Lung (tissue), 12 donors: ENCODE data around the gene RPS6KA2. TPM values are rescaled to one million over a fixed set of nuclear protein-coding genes. Genes with fewer than 3 reads are reported as not detected.

Experiments
- ATAC-seq: fragments of 200-7000 bp; cut with Tn5 transposase; one replicate; pipeline ENCODE4 v1.9.1; 2020; ENCODE audit warnings: moderate number of reproducible peaks; ENCODE audit not compliant: insufficient read depth, low FRiP score
- DNase-seq, 3 donors: peaks; one replicate each; pipeline ENCODE4 v3.0.0-alpha.2; 2013 to 2017
- H3K27ac ChIP-seq, 2 donors: one replicate each; pipeline ENCODE4 v1.5.1; 2013; ENCODE audit warnings: mild to moderate bottlenecking in 2 of 2, moderate library complexity in 2 of 2, control low read depth in 1 of 2, inconsistent platforms in 1 of 2, low read depth in 1 of 2, low read length in 1 of 2
- H3K27me3 ChIP-seq, 3 donors: one replicate each; pipeline ENCODE4 v1.5.1; 2013; ENCODE audit warnings: low read length in 2 of 3; ENCODE audit not compliant: control insufficient read depth in 3 of 3, insufficient read depth in 3 of 3
- H3K36me3 ChIP-seq, 4 donors: one replicate each; pipeline ENCODE4 v1.5.1; 2013; ENCODE audit warnings: low read length in 4 of 4, mild to moderate bottlenecking in 1 of 4, moderate library complexity in 1 of 4; ENCODE audit not compliant: control insufficient read depth in 4 of 4, insufficient read depth in 4 of 4
- H3K4me1 ChIP-seq, 5 donors: one replicate each; pipeline ENCODE4 v1.5.1; 2013; ENCODE audit warnings: low read length in 5 of 5, mild to moderate bottlenecking in 2 of 5, moderate library complexity in 1 of 5; ENCODE audit not compliant: control insufficient read depth in 5 of 5, insufficient read depth in 5 of 5
- H3K4me3 ChIP-seq: one replicate; pipeline ENCODE4 v1.5.1; 2013; ENCODE audit warnings: mild to moderate bottlenecking, control low read depth, moderate library complexity
- H3K9ac ChIP-seq, 2 donors: one replicate each; pipeline ENCODE4 v1.5.1; 2013; ENCODE audit warnings: low read length in 2 of 2, control low read depth in 1 of 2; ENCODE audit not compliant: insufficient read depth in 1 of 2
- H3K9me3 ChIP-seq, 4 donors: one replicate each; pipeline ENCODE4 v1.5.1; 2013; ENCODE audit warnings: low read length in 3 of 4, mild to moderate bottlenecking in 1 of 4, moderate library complexity in 1 of 4; ENCODE audit not compliant: control insufficient read depth in 4 of 4, insufficient read depth in 3 of 4
- WGBS, 2 donors: extraction: QIAGEN DNeasy Blood & Tissue Kit; methylation state at CpG; one replicate each; pipeline ENCODE4 v1.1.7; 2013; 5-methylcytosine and 5-hydroxymethylcytosine counted together
- polyA plus RNA-seq, 2 donors: library from polyadenylated mRNA; stranded (reverse); fragments of 200-250 nt; gene quantifications; one replicate each; pipeline ENCODE4 v1.2.1, GENCODE V29; 2013
- total RNA-seq, 2 donors: library from RNA; depleted of rRNA in 1 of 2; stranded (reverse); fragments of >200 nt in 1 of 2; gene quantifications; one replicate each; pipeline ENCODE4 v1.2.1, GENCODE V29; 2014 to 2021
- TF ChIP-seq, protein P1 (sequence below): IDR thresholded peaks from 2 replicates; pipeline ENCODE4 v1.5.1; 2012; ENCODE audit warnings: mild to moderate bottlenecking; ENCODE audit errors: control extremely low read depth, extremely low read depth
- donor health status: control.
- donor health status: control.
- donor health status: Bipolar disorder and iron deficiency.
- donor health status: healthy.
- donor health status: DM: yes; HTN: yes; CAD: no.

RPS6KA2 gene
- total and polyA plus RNA-seq, 4 donors: 61.9 to 185 (median 105) TPM

DNA sequence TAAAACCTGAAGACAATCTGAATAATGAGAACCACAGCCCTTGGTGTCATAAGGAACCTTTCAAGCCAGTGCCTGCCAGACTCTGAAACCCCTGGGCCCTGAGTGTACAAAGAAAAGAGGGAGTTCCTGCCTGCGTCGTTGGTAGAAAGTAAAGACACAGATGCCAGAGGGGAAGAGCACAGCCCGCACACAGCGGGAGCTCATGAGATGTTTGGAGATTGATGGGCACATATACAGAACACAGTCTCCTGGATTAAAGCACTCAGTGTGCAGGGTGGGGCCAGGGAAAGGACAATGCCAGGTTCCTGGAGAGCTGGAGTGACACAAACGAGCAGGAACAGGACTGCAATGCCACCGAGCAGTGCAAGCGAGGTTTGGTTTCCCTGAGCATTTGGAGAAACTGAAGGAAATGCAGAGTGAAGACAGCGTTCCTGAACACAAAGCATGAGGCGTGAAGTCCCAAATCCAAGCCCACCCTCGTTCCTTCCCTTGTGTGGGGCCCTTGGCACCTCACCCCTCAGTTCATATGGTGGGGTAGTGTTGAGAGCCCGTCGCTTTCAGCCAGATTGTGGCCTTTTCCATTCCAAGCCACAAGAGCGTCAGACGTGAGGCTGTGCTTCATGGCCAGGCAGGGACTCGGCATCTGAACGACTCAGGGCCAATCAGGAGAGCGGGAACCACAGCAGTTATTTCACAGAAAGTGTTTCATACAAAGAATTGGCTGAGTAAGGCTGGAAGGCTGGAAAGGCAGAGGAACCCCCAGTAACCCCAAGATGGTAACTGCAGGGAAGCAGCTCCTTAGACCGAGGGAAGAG lies 41.0 kb upstream of the RPS6KA2 start:
- Histone ChIP-seq H3K27ac (no peak overlapping the region), H3K9me3 (no peaks in the 10 kb centered on the region), H3K4me1 (peaks cover 0 to 17% (median 3%) of the 10 kb centered on the region in 5 donors), H3K9ac (no peak overlapping the region), H3K27me3 (no peaks in the 10 kb centered on the region), H3K36me3 (no peaks in the 10 kb centered on the region), H3K4me3 (no peak overlapping the region)
- WGBS, 2 donors: 87 to 88% methylated on average over 18 of the region's 18 CpGs
- TF ChIP-seq, protein P1, sequence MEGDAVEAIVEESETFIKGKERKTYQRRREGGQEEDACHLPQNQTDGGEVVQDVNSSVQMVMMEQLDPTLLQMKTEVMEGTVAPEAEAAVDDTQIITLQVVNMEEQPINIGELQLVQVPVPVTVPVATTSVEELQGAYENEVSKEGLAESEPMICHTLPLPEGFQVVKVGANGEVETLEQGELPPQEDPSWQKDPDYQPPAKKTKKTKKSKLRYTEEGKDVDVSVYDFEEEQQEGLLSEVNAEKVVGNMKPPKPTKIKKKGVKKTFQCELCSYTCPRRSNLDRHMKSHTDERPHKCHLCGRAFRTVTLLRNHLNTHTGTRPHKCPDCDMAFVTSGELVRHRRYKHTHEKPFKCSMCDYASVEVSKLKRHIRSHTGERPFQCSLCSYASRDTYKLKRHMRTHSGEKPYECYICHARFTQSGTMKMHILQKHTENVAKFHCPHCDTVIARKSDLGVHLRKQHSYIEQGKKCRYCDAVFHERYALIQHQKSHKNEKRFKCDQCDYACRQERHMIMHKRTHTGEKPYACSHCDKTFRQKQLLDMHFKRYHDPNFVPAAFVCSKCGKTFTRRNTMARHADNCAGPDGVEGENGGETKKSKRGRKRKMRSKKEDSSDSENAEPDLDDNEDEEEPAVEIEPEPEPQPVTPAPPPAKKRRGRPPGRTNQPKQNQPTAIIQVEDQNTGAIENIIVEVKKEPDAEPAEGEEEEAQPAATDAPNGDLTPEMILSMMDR: no peak
- no peak for ATAC-seq
- no peak for DNase-seq

DNA sequence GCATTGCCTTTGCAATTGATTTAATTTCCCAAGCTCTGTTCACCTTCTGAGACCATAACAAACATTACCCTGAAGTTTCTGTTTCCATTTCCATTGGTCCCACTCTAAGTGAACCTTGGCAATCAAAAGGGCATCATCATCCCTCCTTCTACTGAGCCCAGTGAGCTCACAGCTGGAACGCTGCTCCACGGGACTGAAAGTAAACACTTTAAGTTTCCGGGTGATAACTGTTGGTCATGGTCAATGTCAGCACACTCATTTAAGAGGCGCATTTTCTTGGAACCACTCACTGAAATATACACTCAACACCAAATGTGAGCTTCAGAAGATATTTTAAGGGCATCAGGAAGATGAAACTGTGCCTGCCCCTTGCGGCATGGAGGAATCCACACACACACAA lies 37.1 kb upstream of the RPS6KA2 start:
- Histone ChIP-seq H3K4me1 (peaks cover 0 to 3% (median 0%) of the 10 kb centered on the region in 5 donors), H3K4me3 (no peak overlapping the region), H3K27ac (no peak overlapping the region), H3K9ac (no peak overlapping the region), H3K9me3 (no peaks in the 10 kb centered on the region), H3K27me3 (no peaks in the 10 kb centered on the region), H3K36me3 (no peaks in the 10 kb centered on the region)
- ATAC-seq (no peak), DNase-seq (peak; percentile 29 to 71 (median 57))
- TF ChIP-seq, protein P1: no peak
- 41 to 79% methylated on average over 5 of the region's 5 CpGs for WGBS, 2 donors

DNA sequence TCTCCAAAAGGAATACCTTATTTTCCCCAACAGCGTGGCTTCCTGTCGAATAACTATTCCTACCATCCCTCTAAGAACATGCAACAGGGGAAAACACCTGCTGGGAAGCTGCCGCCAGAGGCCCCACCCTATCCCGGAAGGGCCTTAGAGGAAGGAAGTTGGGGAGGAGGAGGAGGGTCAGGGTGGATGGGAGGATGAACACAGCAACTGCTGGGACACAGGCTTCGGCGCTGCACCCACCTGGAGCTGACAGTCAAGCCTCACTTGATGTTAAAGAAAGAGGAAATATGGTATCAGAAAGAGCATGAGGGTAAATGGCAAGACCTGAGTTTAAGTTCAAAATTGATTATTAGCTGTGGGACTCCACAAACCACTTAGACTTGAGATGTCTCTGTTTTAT lies 36.5 kb upstream of the RPS6KA2 start:
- H3K27me3 ChIP-seq: no peaks in the 10 kb centered on the region
- peaks cover 0 to 3% (median 0%) of the 10 kb centered on the region in 5 donors for H3K4me1 ChIP-seq
- no peak for DNase-seq
- no peak for ATAC-seq
- H3K9ac ChIP-seq: no peak overlapping the region
- H3K36me3 ChIP-seq: no peaks in the 10 kb centered on the region
- no peak overlapping the region for H3K4me3 ChIP-seq
- 48 to 59% methylated on average over 6 of the region's 6 CpGs for WGBS, 2 donors
- TF ChIP-seq, protein P1: no peak
- H3K27ac ChIP-seq: no peak overlapping the region
- no peaks in the 10 kb centered on the region for H3K9me3 ChIP-seq
